ENCODE data around the gene C15orf40. TPM values are rescaled to one million over a fixed set of nuclear protein-coding genes. Genes with fewer than 3 reads are reported as not detected.

C15orf40 gene
- total and polyA plus RNA-seq, 9 of the 15 experiments (the other 6 are each of a cell fraction or from before 2014, with no cell fraction given), result 15.9 to 52.0 (median 27.0) TPM

- peak; percentile 90 for TF ChIP-seq DEAF1 (CRISPR knock-in tag; IDR thresholded peaks at IDR 0.05)
- TF ChIP-seq CTCF (IDR thresholded peaks at IDR 0.05 in 2 of 3, conservative IDR thresholded peaks at IDR 0.05 in 1 of 3; ENCODE audit: insufficient read depth in 2 of 3, low read depth in 1 of 3, low read length in 3 of 3), result peak; percentile 56 to 83 (median 65)
- peak in 1 of 2 experiments; percentile 66; a peak in 2 of 4 replicates for TF ChIP-seq ARNT (IDR thresholded peaks at IDR 0.05)
- TF ChIP-seq THRB (CRISPR knock-in tag; conservative IDR thresholded peaks at IDR 0.05), result no peak
- no peak for TF ChIP-seq L3MBTL2 (IDR thresholded peaks at IDR 0.05)
- TF ChIP-seq RB1 (IDR thresholded peaks at IDR 0.05; ENCODE audit: low read depth), result 0 out of 2 replicates have a peak, but pooled peaks have one; percentile 9
- TF ChIP-seq PREB (CRISPR knock-in tag; IDR thresholded peaks at IDR 0.05), result no peak
- no peak for TF ChIP-seq FOXA1 (IDR thresholded peaks at IDR 0.05; ENCODE audit: borderline replicate concordance)
- TF ChIP-seq BDP1 (IDR thresholded peaks at IDR 0.05; ENCODE audit: insufficient read depth, insufficient read length), result no peak
- peak; percentile 39; the same call in 1 of the 2 replicates for TF ChIP-seq SMC3 (conservative IDR thresholded peaks at IDR 0.05; ENCODE audit: insufficient read depth, low read depth, low read length)
- 0 out of 2 replicates have a peak, but pooled peaks have one; percentile 39 for TF ChIP-seq ZNF592 (IDR thresholded peaks at IDR 0.05)
- TF ChIP-seq NFIX (CRISPR knock-in tag; IDR thresholded peaks at IDR 0.05; ENCODE audit: low read depth), result no peak
- TF ChIP-seq RBFOX2 (IDR thresholded peaks at IDR 0.05; ENCODE audit: low read depth, low read length), result no peak
- TF ChIP-seq ARID2 (IDR thresholded peaks at IDR 0.05), result peak; percentile 39; the same call in 1 of the 2 replicates
- no peak for TF ChIP-seq CREB5 (CRISPR knock-in tag; IDR thresholded peaks at IDR 0.05)
Measured at GRCh38 chr15:82999905-83000671, 11.4 kb downstream of the C15orf40 start (continued).

All from K562 (cell line).